ENCODE results near the gene ULBP1.
"Not testable (repeated sequence)": the region's sequence is repeated elsewhere in the genome, so short reads cannot be mapped to it uniquely, and the experiment has no call there.

Gene ULBP1

DNA sequence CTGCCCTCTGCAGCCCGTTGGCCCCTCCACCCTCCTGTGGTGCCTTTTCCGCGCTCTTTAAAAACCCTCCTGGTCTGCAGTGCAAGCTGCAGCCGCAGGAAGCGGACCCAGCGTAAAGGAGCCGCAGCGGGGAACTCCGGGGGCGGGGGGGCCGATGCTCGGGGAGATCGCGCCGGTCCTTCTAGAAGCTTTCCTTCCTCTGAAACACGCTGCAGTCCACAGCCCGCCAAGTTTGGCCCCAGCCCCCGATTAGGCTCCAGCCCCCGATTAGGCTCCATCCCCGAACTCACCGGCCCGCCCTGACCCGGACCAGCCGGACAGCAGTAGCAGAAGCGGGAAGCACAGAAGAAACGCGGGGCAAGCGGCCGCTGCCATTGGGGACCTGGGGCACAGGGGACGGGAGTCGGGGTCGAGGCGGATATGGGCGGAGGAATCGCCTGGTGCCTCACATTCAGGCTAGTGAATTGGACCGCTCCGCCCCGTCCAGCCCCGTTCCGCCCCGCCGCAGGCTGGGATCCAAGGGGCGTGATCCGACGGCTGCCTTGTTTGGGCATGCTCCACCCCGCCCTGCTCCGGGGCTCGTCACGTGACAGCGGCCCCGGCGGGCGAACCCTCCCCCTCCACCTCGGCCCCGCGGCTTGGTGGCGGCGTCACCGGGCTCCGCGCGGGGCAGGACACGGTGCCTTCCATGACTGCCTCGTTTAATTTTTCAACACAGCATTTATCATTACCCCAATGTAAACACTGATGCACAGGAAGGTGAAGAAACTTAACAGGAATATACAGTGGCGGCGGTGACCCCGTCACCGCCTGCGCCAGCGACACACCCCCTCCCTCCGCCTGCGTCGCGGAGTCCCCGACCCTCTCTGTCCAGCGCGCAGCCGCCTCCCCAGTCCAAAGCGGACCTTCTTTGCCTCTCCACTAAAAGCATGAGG, 41.3 kb downstream of the ULBP1 start:
- no CpG with 5 or more reads among the region's 79 CpGs for WGBS (ENCODE audit: insufficient coverage, insufficient read length)
- Histone ChIP-seq H3K27ac (ENCODE audit: low read length) (no peak overlapping the region), H3K9me3 (ENCODE audit: control insufficient read depth, insufficient read depth, low read length) (no peaks in the 10 kb centered on the region), H3K4me3 (ENCODE audit: low read length) (peak overlapping the region; percentile 80; the same call in 1 of the 2 replicates), H3K36me3 (ENCODE audit: control insufficient read depth, insufficient read depth, low read length) (no peaks in the 10 kb centered on the region), H3K27me3 (ENCODE audit: control insufficient read depth, insufficient read depth, low read length) (peaks cover 26% of the 10 kb centered on the region), H3K4me1 (ENCODE audit: control insufficient read depth, insufficient read depth, low read length) (peaks cover 3% of the 10 kb centered on the region; the same call in 1 of the 2 replicates)
- DNase-seq (ENCODE audit: low read depth, low spot score), result peak; percentile 84

DNA sequence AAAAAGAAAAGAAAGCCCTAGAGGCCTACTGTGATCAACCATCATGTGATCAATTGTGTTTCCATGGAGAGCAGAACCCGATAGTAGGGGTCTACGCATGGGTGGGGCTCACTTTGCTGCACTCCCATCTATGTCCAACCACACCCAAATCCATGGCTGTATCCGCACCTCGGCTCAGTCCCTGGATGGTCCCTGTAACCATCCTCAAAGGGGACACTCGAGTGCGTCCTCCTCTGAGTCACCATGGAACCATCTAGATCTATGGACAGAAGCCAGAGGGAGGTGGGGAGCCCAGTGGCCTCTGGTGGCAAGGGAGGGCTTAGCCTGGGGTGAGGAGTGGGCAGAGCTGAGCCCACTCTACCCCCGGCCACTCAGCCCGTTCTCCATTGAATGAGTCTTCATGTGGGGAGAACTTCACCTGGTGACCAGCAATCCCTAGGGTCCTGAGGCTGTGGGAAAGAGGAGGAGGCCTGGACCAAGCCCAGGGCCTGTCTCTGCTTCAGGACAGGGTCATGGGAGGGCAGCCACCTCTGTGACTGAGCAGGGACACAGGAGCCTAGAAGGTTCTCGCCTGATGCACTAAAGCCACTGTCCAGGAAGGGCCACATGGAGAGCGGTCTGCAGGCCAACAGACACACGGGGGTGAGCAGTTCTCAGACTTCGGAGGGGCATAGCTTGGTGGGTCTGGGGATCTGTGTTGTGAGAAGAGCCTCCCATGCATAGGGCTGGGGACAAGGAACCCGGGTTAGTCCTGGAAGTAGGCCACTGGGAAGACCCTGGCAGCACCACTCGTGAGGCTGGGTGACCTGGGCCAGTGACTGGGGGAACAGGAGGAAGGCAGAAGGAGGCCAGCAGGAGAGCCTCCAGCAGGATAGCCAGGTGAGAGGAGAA, 42.3 kb downstream of the ULBP1 start:
- Histone ChIP-seq H3K4me1 (ENCODE audit: control insufficient read depth, insufficient read depth, low read length) (peaks cover 3% of the 10 kb centered on the region; the same call in 1 of the 2 replicates), H3K36me3 (ENCODE audit: control insufficient read depth, insufficient read depth, low read length) (no peaks in the 10 kb centered on the region), H3K27me3 (ENCODE audit: control insufficient read depth, insufficient read depth, low read length) (peaks cover 32% of the 10 kb centered on the region), H3K4me3 (ENCODE audit: low read length) (peak overlapping the region; percentile 80; the same call in 1 of the 2 replicates), H3K27ac (ENCODE audit: low read length) (no peak overlapping the region), H3K9me3 (ENCODE audit: control insufficient read depth, insufficient read depth, low read length) (no peaks in the 10 kb centered on the region)
- no peak for DNase-seq (ENCODE audit: low read depth, low spot score)
- no CpG with 5 or more reads among the region's 14 CpGs for WGBS (ENCODE audit: insufficient coverage, insufficient read length)

DNA sequence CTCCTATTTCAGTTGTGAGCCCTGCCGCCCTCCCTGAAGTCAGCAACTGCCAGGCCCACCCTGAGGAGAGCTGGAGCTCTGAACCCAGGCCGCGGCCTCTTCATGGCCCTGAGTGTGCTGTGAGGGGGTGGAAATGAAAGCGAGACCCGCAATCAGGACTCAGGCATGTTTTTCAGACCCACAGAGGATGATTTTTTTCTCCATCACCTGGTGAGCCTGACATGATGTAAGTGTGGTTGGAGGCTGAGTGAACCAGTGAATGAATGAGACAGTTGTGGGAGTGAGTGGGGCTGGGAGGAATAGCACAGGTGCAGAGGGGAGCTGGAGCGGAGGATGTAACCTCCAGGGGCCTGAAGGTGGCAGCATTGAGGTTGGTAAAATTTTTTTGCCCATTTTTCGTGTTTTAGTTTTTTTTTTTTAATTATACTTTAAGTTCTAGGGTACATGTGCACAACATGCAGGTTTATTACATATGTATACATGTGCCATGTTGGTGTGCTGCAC, 43.3 kb downstream of the ULBP1 start:
- Histone ChIP-seq H3K36me3 (ENCODE audit: control insufficient read depth, insufficient read depth, low read length) (no peaks in the 10 kb centered on the region), H3K4me3 (ENCODE audit: low read length) (no peak overlapping the region), H3K4me1 (ENCODE audit: control insufficient read depth, insufficient read depth, low read length) (peaks cover 3% of the 10 kb centered on the region; the same call in 1 of the 2 replicates), H3K27ac (ENCODE audit: low read length) (no peak overlapping the region), H3K27me3 (ENCODE audit: control insufficient read depth, insufficient read depth, low read length) (peaks cover 34% of the 10 kb centered on the region), H3K9me3 (ENCODE audit: control insufficient read depth, insufficient read depth, low read length) (no peaks in the 10 kb centered on the region)
- DNase-seq (ENCODE audit: low read depth, low spot score), result no peak
- no CpG with 5 or more reads among the region's 7 CpGs for whole genome bisulfite sequencing (ENCODE audit: insufficient coverage, insufficient read length)

DNA sequence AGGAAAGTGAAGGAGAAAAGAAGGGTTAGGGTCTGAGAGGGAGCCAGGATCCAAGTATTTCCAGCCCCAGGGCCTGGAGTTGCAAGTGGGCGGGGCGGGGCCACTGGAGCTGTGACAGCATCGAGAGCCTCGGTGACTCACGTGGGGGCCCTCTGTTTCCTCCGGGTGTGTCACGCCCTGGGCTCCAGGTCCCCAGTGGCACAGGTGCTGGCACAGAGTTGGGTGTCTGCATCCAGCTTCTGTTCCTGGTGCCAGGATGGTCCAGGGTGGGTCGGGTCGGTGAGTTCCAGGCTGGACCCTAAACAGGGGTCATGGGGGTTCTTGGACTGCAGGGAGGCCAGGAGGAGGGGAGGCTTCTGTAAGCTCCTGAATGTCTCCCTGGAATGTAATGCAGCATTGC, 44.8 kb downstream of the ULBP1 start:
- DNase-seq (ENCODE audit: low read depth, low spot score), result no peak
- Histone ChIP-seq H3K36me3 (ENCODE audit: control insufficient read depth, insufficient read depth, low read length) (no peaks in the 10 kb centered on the region), H3K27ac (ENCODE audit: low read length) (no peak overlapping the region), H3K4me3 (ENCODE audit: low read length) (no peak overlapping the region), H3K9me3 (ENCODE audit: control insufficient read depth, insufficient read depth, low read length) (no peaks in the 10 kb centered on the region), H3K4me1 (ENCODE audit: control insufficient read depth, insufficient read depth, low read length) (peaks cover 3% of the 10 kb centered on the region; the same call in 1 of the 2 replicates), H3K27me3 (ENCODE audit: control insufficient read depth, insufficient read depth, low read length) (peaks cover 40% of the 10 kb centered on the region)
- no CpG with 5 or more reads among the region's 9 CpGs for WGBS (ENCODE audit: insufficient coverage, insufficient read length)

DNA sequence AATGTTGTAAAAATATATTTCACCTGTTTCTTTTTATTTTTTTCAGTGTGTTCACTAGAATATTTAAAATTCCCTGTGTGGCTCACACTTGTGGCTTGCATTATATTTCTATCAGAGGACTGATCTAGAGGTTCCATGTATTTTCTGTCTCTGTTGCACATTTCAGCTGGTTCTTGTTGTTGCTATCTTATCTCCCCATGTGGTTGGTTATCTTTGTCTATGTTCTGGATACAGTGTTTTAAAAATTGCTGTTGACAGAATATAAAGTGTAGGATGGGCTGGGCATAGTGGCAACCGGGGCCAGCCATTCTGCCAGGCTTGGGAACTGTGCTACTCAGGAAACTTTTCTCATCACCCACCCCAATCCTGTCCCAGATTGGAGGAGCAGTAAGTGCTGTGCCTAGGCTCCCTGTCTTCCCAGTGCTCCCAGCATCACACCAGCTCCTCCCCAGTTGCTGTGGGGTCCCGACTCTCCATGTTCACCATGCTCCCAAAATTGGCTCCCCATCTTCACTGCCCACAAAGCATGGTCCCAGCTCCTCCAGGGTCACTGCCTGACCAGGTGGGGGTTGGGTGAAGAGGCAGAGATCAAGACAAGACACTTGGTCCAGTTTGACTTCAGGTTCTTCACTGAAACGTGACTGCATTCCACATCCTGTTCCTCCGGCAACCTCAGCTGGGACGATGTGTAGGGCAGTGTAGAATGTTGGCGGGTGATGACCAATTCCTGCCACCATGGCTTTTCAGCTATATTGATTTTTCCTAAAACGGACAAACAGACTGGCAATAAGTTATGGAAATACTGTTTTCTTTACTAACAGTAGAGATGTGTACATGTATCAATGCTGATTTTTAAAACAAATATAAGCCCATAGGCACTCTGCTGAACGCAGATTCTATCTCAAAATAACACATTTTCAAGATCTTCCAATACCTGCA, 49.4 kb downstream of the ULBP1 start:
- peaks cover 44% of the 10 kb centered on the region for H3K27me3 ChIP-seq (ENCODE audit: control insufficient read depth, insufficient read depth, low read length)
- not testable (repeated sequence) for H3K4me3 ChIP-seq (ENCODE audit: low read length); H3K27ac ChIP-seq (ENCODE audit: low read length); H3K9me3 ChIP-seq (ENCODE audit: control insufficient read depth, insufficient read depth, low read length); H3K4me1 ChIP-seq (ENCODE audit: control insufficient read depth, insufficient read depth, low read length); DNase-seq (ENCODE audit: low read depth, low spot score); H3K36me3 ChIP-seq (ENCODE audit: control insufficient read depth, insufficient read depth, low read length)
- no CpG with 5 or more reads among the region's 8 CpGs for WGBS (ENCODE audit: insufficient coverage, insufficient read length)

DNA sequence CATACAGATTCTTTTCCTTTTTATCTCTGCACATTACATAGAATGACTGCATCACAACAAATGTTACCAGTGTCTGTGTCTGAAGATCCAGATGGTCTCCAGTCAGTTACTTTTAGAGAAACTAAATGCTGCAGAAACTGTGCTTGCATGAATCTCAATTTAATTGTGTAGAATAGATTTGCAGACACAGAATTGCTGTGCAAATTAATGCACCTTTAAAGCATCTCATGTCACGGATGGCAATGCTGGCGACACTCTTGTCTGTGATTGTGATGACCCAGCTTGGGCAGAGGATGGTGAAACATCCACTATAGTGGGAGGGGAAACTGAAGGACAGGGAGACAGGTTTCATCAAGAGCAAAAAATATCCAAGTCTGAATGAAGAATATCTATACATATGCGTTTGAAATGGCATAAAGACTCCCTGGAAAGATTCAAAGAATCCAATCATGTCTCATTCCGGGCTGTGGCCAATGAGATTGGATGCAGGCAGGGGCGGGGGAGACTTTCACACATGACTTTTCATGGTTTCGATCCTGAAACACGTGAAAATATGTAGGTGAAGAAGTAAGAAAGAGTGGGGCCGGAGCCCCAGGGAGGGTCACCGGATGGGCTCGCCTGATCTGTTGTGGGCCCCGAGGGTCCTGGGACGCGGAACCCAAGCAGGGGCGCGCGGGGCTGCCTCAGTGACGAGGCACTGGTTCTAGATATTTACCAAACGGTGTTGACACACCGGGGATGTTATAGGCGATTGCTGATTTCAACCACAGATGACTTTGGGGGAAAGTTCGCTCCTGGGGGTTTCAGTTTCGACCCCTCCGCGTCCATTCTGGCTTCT, 50.3 kb downstream of the ULBP1 start:
- peaks cover 44% of the 10 kb centered on the region for H3K27me3 ChIP-seq (ENCODE audit: control insufficient read depth, insufficient read depth, low read length)
- WGBS (ENCODE audit: insufficient coverage, insufficient read length), result no CpG with 5 or more reads among the region's 24 CpGs

DNA sequence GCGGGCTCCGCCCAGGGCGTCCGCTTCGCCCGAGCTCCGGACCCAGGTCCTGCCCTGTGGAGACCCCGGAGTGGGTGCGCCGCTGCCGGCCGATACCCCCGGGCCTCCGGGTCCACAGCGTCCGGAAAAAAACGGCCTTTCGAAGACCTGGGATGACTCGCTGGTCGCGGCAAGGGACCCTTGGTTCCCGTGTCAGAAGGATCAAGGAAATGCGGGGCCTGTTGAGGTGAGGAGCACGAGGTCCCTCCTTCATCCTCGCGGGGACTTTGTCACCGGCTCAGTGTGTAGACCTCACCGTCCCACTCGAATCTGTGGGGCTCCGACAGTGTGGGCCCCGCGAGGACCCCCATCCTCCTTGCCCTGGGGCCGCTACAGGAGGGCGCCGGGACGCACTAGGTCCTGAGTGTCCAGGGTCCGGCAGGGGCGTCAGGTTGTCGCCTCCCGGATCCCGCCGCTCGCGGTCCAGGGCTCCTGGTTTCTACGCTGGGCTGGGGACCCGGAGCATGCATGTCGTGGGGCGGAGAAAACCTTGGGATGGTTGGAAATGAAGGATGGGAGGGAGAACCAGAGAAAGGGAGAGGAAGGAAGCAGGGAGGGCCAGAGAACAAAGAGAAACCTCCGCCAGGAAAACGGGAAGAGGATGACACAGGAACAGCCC, 51.0 kb downstream of the ULBP1 start:
- not testable (repeated sequence) for DNase-seq (ENCODE audit: low read depth, low spot score); H3K4me1 ChIP-seq (ENCODE audit: control insufficient read depth, insufficient read depth, low read length); H3K4me3 ChIP-seq (ENCODE audit: low read length); H3K27ac ChIP-seq (ENCODE audit: low read length); H3K36me3 ChIP-seq (ENCODE audit: control insufficient read depth, insufficient read depth, low read length); H3K9me3 ChIP-seq (ENCODE audit: control insufficient read depth, insufficient read depth, low read length)
- peaks cover 44% of the 10 kb centered on the region for H3K27me3 ChIP-seq (ENCODE audit: control insufficient read depth, insufficient read depth, low read length)
- no CpG with 5 or more reads among the region's 50 CpGs for WGBS (ENCODE audit: insufficient coverage, insufficient read length)

More for the DNA sequence above, 50.3 kb downstream of the ULBP1 start:
- H3K4me3 ChIP-seq (ENCODE audit: low read length); H3K27ac ChIP-seq (ENCODE audit: low read length); H3K9me3 ChIP-seq (ENCODE audit: control insufficient read depth, insufficient read depth, low read length); H3K4me1 ChIP-seq (ENCODE audit: control insufficient read depth, insufficient read depth, low read length); H3K36me3 ChIP-seq (ENCODE audit: control insufficient read depth, insufficient read depth, low read length); DNase-seq (ENCODE audit: low read depth, low spot score): not testable (repeated sequence)

DNA sequence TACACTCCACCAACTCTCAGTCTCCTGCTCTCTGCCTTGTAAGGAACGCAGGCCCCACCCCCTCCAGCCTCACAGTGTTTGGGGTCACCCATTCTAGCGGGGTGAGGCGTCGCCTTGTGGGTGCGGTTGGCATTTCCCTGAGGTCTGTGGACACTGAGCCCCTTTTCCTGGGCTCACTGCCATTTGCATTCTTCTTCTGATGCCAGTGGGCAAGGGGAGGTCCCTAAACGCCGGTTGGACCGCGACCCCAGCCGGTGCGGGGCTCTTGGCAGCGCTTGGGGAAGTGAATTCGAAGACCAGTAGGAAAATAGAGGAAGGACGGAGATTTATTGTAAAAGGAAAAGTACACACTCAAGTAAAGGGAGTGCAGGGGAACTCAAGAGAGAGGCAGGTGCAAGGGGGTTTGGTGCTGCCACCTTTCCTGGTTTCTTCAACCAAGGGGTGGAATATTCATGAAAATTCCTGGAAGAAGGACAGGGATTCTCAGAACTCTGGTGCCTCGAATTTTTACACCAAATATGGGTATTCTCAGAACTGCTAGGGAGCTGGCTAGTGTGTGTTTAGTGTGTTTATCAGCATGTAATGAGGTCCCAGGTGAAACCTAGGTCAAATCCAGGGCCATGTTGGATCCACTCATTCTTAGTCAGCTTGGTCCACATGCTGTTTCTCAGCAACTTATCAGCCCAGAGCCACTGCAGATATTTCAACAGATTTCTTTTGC, 51.7 kb downstream of the ULBP1 start:
- not testable (repeated sequence) for H3K36me3 ChIP-seq (ENCODE audit: control insufficient read depth, insufficient read depth, low read length); H3K27ac ChIP-seq (ENCODE audit: low read length); H3K4me1 ChIP-seq (ENCODE audit: control insufficient read depth, insufficient read depth, low read length); H3K4me3 ChIP-seq (ENCODE audit: low read length); H3K9me3 ChIP-seq (ENCODE audit: control insufficient read depth, insufficient read depth, low read length); DNase-seq (ENCODE audit: low read depth, low spot score)
- peaks cover 37% of the 10 kb centered on the region for H3K27me3 ChIP-seq (ENCODE audit: control insufficient read depth, insufficient read depth, low read length)
- WGBS (ENCODE audit: insufficient coverage, insufficient read length), result no CpG with 5 or more reads among the region's 15 CpGs
